HL-60/S4 (cell line): Measurements from ENCODE around the gene RYR1.
"Not testable (repeated sequence)": the region's sequence is repeated elsewhere in the genome, so short reads cannot be mapped to it uniquely, and the experiment has no call there.

Experiments
- in situ Hi-C: fragments of 300-500 bp; cut with MboI; formaldehyde crosslinking; loops from 2 replicates; pipeline ENCODE4 v1.14.3; 2022; ENCODE audit warnings: low sequenced_read_pairs

Gene RYR1

DNA sequence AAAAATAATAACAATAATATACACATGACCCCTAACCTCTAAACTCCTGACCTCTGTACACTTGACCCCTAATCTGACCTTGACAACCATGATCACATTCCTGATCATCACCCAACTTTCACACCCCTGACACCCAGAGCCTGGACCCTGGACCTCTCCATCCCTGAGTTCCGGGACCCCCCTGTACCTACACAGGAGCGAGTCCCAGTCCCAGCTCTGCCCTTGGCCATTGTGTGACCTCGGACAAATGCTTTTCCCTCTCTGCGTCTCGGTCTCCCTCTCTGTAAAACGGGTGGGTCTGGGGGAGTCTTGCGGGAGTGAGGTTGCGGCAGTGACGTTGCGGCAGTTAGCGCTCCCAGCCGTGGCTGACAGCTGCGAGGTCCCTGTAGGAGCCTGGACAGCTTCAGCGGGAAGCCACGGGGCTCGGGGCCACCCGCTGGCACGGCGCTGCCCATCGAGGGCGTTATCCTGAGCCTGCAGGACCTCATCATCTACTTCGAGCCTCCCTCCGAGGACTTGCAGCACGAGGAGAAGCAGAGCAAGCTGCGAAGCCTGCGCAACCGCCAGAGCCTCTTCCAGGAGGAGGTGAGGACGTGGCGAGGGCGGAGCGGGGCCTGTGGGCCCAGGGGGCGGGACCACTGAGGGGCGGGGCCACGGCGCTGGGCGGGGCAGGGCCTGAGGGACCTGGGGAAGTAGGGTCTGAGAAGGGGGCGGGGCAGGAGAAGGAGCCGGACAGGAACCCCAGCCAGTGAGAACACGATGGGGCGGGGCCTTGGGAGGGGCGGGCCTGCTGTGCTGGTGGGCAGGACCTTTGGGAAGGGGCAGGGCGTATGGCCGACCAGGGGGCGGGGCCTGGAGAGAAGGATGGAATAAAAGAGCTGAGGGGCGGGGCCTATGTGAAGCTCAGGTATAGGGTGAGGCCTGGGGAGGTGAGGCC is 19.2 kb downstream of the RYR1 start:
- in situ Hi-C loops, result no loop called here

DNA sequence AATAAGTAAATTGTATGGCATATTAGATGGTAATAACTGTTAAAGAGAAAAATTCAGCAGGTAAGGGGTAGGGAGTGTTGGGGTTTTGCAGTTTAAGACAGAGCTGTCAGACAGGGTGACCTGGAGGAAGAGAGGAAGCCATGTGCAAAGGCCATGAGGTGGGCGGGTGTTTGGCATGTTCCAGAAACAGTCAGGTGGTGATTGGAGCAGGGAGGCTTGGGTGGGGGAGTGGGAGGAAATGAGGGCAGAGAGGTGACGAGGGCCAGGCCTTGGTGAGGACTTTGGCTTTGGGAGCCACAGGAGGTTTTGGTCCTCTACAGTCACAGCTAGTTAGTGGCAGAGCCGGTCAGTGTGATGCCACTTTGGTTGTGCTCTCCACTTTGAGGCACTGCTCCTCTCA is 20.1 kb downstream of the RYR1 start:
- in situ Hi-C loops, result no loop called here

DNA sequence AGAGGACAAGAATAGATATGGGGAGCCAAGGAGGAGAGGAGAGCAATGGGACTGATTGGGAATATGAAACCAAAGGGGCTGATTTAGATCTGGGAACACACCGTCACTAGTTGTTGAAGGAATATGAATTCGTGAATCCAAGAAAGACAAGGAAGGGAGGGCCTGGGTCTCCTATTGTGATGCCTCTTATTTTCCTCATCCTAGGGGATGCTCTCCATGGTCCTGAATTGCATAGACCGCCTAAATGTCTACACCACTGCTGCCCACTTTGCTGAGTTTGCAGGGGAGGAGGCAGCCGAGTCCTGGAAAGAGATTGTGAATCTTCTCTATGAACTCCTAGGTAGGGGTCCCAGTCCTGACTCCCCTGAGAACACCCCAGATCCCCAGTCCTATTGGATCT is 21.5 kb downstream of the RYR1 start:
- in situ Hi-C loops, result no loop called here

DNA sequence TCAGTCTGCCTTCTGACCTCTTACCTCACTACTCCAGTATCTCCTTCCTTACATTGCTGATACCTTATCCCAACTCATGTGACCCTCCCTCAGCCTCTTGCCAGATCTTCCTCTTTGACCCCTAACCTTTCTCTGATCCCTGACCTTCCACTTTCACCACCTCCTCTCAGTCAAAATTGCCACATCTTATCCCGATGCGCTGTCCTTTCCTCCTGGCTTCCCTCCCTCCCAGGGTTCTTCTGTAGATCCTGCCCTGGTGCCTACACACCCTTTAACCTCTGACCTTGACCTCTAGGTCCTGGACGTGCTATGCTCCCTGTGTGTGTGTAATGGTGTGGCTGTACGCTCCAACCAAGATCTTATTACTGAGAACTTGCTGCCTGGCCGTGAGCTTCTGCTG is 23.7 kb downstream of the RYR1 start:
- in situ Hi-C loops, result no loop called here

DNA sequence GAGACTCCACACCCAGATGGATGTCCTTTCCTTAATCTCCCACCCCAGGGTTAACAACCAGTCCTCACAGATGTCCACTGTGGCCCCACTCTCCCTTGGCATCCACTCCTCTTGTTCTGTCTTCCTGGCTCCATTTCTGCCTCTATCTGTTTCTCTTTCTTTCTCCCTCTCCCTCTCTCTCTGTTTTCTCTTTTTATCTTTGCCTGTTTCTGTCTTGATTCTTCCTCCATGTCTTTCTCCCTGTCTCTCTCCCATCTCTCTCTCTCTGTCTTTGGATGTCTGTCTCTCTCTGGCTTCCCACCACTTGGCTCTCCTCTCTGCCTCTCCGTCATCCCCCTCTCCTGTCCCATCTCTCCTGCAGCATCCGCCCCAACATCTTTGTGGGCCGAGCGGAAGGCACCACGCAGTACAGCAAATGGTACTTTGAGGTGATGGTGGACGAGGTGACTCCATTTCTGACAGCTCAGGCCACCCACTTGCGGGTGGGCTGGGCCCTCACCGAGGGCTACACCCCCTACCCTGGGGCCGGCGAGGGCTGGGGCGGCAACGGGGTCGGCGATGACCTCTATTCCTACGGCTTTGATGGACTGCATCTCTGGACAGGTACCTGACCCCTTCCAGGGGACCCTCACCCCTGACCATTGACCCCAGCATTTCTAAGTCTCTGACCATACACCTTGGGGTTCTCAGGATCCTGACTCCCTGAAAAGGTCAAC is 24.4 kb downstream of the RYR1 start:
- in situ Hi-C loops, result no loop called here

DNA sequence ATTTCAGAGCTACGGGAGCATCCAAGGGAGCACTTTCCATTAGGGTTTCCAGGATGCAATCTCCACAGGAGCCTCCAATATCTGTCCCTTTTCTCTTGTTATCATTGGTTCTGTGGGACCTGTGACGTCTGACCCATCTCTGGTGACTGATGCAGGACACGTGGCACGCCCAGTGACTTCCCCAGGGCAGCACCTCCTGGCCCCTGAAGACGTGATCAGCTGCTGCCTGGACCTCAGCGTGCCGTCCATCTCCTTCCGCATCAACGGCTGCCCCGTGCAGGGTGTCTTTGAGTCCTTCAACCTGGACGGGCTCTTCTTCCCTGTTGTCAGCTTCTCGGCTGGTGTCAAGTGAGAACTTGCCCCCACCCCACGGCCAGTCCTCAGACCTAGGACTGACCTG is 25.5 kb downstream of the RYR1 start:
- in situ Hi-C loops, result no loop called here

DNA sequence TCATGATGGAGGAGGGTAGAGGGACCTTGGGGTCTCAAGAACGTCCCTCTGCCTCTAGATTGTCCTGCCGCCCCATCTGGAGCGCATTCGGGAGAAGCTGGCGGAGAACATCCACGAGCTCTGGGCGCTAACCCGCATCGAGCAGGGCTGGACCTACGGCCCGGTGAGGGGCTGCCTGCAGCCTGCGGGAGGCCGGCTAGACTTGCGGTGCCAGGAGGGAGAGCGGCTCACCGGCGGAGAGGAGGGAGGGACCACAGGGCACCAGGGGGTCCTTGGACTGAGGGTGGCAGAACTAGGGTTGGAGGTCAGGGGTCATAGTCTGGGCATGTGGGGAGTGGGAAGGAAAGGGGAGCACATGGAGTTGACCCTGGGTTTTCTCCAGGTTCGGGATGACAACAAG is 29.9 kb downstream of the RYR1 start:
- in situ Hi-C loops, result no loop called here

DNA sequence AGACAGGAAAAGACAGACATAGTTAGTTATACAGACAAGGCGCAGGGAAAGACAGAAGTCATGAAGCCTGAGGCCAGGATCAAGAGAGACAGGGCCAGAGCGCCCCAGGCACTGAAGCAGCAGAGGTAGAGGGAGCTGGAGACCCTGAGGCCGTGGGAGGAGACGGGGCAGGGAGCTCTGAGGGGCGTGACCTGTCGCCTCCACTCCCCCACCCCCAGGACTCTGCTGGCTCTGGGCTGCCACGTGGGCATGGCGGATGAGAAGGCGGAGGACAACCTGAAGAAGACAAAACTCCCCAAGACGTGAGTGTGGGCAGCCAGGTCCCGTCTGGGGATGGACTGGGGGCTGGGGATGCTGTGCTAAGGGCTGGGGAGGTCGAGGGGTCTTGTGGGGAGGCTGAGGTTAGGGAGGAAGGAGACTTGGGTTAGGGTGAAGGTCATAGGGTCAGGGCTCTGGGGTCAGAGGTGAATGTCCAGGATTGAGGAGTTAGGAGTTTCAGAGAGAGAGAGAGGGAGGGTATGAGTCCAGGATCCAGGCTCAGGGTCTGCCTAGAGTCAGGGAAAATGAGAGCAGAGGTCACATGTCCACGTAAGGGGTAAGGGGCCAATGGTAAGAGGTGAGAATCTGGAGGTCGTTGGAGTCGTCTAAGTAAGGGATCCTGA is 31.1 kb downstream of the RYR1 start:
- in situ Hi-C loops, result no loop called here

DNA sequence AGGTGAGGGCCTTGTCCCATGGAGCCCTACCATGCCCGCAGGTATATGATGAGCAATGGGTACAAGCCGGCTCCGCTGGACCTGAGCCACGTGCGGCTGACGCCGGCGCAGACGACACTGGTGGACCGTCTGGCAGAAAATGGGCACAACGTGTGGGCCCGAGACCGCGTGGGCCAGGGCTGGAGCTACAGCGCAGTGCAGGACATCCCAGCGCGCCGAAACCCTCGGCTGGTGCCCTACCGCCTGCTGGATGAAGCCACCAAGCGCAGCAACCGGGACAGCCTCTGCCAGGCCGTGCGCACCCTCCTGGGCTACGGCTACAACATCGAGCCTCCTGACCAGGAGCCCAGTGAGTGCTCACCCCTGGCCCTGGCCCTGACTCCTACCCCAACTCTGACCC is 32.6 kb downstream of the RYR1 start:
- in situ Hi-C loops, result no loop called here

DNA sequence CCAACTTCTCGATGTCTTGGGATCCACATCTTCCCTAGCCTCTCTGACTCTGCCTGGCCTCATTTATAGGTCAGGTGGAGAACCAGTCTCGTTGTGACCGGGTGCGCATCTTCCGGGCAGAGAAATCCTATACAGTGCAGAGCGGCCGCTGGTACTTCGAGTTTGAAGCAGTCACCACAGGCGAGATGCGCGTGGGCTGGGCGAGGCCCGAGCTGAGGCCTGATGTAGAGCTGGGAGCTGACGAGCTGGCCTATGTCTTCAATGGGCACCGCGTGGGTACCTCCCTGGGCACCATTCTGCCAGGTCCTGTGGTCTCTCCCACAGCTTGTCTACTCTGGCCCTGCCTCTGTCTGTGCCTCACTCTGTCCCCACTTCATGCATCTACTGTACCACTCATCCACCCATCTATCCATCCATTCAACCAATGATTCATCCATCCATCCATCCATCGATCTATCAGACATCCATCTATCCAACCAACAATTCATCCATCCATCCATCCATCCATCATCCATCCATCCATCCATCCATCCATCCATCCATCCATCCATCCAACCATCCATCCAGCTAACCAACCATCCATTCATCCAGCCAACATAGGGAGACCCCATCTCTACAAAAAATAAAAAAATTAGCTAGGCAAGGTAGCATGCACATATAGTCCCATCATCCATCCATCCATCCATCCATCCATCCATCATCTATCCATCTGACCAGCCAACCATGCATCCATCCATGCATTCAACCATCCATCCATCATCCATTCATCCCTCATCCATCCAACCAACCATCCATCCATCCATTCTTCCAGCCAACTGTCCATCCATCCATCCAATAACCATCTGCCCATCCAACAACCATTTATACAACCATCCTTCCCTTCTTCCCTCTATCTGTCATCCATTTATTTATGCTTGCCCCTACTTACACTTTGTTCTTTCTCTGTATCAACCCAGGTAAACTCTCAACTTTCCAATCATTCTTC is 34.3 kb downstream of the RYR1 start:
- in situ Hi-C loops, result no loop called here

DNA sequence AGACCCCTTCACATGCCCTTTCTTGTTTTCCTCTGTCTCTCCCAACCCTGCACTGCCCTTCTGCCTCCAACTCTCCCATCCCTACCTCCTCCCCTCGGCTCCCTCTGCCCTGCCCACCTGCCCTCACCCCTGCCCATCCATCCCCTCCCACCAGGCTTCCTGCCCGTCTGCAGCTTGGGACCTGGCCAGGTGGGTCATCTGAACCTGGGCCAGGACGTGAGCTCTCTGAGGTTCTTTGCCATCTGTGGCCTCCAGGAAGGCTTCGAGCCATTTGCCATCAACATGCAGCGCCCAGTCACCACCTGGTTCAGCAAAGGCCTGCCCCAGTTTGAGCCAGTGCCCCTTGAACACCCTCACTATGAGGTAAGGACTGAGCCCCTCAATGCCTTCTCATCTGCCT is 35.7 kb downstream of the RYR1 start:
- in situ Hi-C loops, result no loop called here

DNA sequence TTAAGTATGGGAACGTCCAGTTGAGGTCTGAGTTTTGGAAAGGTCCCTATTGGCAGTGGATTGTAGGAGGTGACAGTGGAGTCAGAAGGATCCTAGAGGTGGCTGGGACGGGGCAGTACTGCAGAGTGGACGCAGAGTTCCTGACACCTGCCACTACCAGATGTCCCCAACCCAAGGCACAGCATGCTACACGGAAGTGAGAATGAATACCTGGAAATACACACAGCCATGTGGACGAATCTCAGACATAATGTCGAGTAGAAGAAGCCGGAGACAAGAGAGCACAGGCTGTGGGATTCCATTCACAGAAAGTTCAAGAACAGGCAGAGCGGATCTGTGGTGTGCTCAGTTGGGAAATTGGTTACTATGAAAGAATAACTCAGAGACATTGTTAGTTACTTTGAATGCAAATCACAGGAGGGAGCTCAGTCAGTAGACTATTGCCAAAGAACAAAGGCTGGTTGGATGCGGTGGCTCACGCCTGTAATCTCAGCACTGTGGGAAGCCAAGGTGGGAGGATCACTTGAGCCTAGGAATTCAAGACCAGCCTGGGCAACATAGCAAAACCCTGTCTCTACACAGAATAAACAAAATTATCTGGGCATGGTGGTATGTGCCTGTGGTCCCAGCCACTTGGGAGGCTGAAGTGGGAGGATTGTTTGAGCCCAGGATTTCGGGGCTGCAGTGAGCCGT is 37.4 kb downstream of the RYR1 start:
- in situ Hi-C loops, result no loop called here

DNA sequence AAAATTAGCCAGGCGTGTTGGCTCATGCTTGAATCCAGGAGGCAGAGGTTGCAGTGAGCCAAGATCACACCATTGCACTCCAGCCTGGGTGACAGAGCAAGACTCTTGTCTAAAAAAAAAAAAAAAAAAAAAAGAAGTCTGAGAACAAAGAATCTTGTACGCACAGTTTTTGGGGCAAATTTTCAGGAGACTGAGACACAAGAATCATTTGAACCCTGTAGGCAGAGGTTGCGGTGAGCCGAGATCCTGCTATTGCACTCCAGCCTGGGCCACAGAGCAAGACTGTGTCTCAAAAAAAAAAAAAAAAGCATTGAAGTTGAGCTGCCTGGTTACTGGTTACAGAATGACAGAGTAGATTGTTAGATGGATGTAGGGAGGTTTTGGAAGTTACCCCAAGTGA is 39.2 kb downstream of the RYR1 start:
- in situ Hi-C loops, result not testable (repeated sequence)

DNA sequence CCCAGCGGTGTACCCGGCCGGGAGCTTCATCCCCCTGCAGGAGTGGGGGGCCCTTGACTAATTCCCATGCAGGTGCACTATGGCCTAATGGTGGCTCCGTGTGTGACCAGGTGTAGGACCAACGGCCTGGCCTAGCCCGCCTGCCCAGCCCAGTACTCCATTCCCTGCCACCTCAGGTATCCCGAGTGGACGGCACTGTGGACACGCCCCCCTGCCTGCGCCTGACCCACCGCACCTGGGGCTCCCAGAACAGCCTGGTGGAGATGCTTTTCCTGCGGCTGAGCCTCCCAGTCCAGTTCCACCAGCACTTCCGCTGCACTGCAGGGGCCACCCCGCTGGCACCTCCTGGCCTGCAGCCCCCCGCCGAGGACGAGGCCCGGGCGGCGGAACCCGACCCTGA is 39.7 kb downstream of the RYR1 start:
- in situ Hi-C loops, result no loop called here

DNA sequence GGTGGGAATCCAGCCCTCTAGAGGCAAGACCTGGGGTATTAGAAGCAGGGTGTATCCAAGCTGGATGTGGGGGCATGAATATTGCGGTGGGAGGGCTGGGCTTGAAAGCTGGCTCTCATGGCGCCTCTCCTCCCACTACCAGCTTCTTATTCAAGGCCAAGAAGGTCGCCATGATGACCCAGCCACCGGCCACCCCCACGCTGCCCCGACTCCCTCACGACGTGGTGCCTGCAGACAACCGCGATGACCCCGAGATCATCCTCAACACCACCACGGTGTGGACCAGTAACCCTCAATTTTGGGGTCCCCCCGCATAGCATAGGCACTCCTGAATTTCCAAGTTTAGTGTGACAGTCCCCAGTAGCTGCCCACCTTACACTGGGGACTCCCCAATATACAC is 41.7 kb downstream of the RYR1 start:
- in situ Hi-C loops, result no loop called here

DNA sequence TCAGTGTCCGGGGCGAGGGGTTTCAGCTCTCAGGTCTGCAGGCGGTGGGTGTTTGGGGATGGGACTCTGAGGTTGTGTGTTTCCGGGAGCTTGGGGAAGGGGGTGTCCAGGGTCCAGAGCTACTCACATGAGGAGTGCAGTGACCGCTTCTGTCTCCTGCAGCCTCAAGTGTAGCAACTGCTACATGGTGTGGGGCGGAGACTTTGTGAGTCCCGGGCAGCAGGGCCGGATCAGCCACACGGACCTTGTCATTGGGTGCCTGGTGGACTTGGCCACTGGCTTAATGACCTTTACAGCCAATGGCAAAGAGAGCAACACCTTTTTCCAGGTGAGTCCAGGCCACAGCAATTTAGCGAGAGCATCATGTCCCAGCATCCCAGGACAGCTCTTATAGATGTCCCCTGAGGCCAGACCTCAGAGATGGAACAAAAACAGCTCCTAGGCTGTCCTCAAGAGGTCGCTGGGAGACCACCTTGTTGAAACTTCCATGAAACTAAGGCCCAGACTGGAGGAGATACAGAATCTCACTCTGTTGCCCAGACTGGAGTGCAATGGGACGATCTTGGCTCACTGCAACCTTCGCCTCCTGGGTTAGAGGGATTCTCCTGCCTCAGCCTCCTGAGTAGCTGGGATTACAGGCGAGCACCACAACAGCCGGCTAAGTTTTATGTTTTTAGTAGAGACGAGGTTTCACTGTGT is 44.9 kb downstream of the RYR1 start:
- in situ Hi-C loops, result no loop called here

DNA sequence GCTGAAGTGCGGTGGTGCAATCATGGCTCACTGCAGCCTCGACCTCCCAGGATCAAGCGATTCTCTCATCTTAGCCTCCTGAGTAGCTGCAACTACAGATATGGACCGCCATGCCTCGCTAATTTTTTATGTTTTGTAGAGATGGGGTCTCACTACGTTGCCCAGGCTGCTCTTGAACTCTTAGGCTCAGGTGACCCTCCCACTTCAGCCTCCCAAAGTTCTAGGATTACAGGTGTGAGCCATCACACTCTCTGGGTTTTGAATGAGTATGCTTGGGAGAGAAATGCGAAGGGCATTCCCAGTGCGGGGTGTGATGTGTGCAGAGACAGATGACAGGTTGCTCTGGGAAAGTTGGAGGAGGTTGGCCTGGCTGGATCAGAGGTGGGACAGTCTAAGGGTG is 49.0 kb downstream of the RYR1 start:
- in situ Hi-C loops, result no loop called here

DNA sequence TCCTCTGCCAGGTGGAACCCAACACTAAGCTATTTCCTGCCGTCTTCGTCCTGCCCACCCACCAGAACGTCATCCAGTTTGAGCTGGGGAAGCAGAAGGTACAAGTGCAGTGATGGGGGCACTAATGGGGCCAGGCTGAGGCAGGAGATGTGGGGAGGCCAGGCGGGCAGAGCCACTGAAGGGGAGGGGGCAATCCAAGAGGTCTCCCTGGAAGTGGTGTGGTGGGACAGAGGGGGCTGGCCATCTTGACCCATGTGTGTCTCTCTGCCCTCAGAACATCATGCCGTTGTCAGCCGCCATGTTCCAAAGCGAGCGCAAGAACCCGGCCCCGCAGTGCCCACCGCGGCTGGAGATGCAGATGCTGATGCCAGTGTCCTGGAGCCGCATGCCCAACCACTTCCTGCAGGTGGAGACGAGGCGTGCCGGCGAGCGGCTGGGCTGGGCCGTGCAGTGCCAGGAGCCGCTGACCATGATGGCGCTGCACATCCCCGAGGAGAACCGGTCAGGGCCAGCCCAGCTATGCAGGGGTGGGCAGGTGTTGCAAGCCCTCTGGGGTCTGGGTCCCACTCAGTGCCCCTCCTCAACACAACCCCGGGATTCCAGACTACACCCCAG is 49.6 kb downstream of the RYR1 start:
- in situ Hi-C loops, result no loop called here

DNA sequence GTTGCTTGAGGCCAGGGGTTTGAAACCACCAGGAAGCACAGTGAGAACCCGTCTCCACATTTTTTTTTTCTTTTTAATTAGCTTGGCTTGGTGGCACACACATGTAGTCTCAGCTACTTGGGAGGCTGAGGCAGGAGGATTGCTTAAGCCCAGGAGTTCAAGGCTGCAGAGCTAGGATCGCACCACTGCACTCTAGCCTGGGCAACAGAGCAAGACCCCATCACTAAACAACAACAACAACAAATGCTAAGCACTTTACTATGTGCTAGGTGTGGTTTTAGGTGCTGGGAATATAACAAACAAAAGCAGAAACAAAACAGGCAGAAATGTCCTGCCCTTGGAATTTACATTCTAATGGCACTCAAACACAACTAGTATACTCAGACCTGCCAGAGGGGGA is 51.3 kb downstream of the RYR1 start:
- in situ Hi-C loops, result no loop called here
